ENCODE data around the gene E2F4. TPM values are rescaled to one million over a fixed set of nuclear protein-coding genes. Genes with fewer than 3 reads are reported as not detected.

Gene E2F4
- total RNA-seq, 1 donor from 2014 or later = 78.1 TPM

GRCh38 chr16:67213197-67214019 lies 21.5 kb downstream of the E2F4 start:
- H3K27ac ChIP-seq = no peak overlapping the region
- intact Hi-C loops (cut with DNase I) = no loop called here
- no peaks in the 10 kb centered on the region for H3K4me1 ChIP-seq
- no peaks in the 10 kb centered on the region for H3K9me3 ChIP-seq
- no peaks in the 10 kb centered on the region for H3K36me3 ChIP-seq
- DNase-seq (ENCODE audit: extremely low spot score in 2 of 2) = no peak
- no peak overlapping the region for H3K4me3 ChIP-seq
- no peaks in the 10 kb centered on the region for H3K27me3 ChIP-seq
- no peak for TF ChIP-seq POLR2AphosphoS5 (IDR thresholded peaks at IDR 0.05; ENCODE audit: insufficient read depth in 1 of 2, low read depth in 1 of 2)
- TF ChIP-seq POLR2A (IDR thresholded peaks at IDR 0.05) = no peak
- TF ChIP-seq, protein P1, sequence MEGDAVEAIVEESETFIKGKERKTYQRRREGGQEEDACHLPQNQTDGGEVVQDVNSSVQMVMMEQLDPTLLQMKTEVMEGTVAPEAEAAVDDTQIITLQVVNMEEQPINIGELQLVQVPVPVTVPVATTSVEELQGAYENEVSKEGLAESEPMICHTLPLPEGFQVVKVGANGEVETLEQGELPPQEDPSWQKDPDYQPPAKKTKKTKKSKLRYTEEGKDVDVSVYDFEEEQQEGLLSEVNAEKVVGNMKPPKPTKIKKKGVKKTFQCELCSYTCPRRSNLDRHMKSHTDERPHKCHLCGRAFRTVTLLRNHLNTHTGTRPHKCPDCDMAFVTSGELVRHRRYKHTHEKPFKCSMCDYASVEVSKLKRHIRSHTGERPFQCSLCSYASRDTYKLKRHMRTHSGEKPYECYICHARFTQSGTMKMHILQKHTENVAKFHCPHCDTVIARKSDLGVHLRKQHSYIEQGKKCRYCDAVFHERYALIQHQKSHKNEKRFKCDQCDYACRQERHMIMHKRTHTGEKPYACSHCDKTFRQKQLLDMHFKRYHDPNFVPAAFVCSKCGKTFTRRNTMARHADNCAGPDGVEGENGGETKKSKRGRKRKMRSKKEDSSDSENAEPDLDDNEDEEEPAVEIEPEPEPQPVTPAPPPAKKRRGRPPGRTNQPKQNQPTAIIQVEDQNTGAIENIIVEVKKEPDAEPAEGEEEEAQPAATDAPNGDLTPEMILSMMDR (IDR thresholded peaks at IDR 0.05) = no peak

- DNase-seq (ENCODE audit: extremely low spot score in 2 of 2) = no peak
- TF ChIP-seq, protein P1 (IDR thresholded peaks at IDR 0.05) = no peak
- TF ChIP-seq POLR2AphosphoS5 (IDR thresholded peaks at IDR 0.05; ENCODE audit: insufficient read depth in 1 of 2, low read depth in 1 of 2) (no peak), POLR2A (IDR thresholded peaks at IDR 0.05) (no peak)
- no peak overlapping the region for H3K4me3 ChIP-seq
- intact Hi-C loops (cut with DNase I) = no loop called here
- H3K4me1 ChIP-seq = no peaks in the 10 kb centered on the region
- no peak overlapping the region for H3K27ac ChIP-seq
- no peaks in the 10 kb centered on the region for H3K36me3 ChIP-seq
- H3K9me3 ChIP-seq = no peaks in the 10 kb centered on the region
- H3K27me3 ChIP-seq = no peaks in the 10 kb centered on the region
Measured at GRCh38 chr16:67215706-67216105, 23.8 kb downstream of the E2F4 start.

DNA sequence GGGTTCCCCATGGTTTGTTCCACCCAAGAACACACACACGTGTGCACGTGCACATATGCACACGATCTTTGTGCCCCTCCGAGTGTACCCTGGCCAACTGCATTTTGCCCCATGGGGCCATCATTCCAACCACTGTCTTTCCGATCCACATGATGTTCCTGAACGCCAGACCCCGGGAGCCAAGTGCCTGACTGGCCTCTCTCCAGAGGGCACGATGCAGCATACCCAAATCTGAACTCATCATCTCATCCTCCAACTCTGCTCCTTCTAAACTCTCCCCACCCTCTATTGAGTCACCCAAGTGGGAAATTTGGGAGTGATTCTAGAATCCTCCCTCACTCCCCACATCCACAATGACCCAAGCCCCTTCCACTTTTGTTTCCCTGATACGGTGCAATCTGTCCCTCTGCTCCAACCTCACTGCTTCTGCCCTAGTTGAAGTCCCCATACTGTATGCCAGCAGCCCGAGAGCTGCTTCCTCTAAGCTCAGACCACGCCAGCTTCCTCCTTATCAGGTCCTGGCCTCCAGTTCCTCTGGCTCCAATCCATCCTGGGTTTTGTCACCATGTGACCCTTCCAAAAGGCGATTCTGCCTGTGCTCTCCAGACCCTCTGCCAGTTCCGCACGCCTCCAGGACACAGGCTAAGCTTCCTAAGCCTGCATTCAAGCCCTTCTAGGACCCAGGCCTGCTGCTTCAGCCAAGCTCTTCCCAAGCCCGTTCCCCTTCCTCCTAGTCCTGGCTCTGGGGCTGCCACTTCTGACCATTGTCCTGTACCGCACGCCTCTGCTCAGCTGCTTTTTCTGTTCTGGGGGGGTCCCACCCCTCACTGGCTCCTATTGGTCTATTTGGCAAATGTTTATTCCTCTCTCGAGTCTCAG lies 24.9 kb downstream of the E2F4 start:
- TF ChIP-seq POLR2A (IDR thresholded peaks at IDR 0.05) = no peak
- TF ChIP-seq, protein P1 (IDR thresholded peaks at IDR 0.05) = no peak
- no peak for TF ChIP-seq POLR2AphosphoS5 (IDR thresholded peaks at IDR 0.05; ENCODE audit: insufficient read depth in 1 of 2, low read depth in 1 of 2)
- Histone ChIP-seq H3K9me3 (no peaks in the 10 kb centered on the region), H3K27me3 (no peaks in the 10 kb centered on the region), H3K36me3 (no peaks in the 10 kb centered on the region), H3K4me3 (no peak overlapping the region), H3K27ac (no peak overlapping the region), H3K4me1 (no peaks in the 10 kb centered on the region)
- DNase-seq (ENCODE audit: extremely low spot score in 2 of 2) = no peak
- intact Hi-C loops (cut with DNase I) = no loop called here

DNA sequence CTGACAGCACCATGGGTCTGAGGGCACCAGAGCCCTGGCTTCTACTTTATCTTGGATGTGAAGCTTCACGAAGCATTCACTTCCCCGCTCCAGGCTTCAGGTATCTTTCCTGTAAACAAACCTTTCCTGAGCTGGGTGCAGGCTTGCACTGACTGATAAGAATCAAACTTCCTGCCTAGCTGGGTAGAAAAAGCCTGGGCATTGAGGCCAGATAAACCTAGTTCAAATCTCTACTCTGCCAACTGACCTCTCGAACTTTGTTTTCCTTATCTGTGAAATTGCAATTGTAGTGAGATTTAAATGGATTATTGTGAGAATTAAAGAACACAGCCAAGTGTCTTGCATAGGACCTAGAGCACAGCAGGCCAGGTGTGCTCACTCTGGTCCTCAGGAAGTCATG lies 32.0 kb downstream of the E2F4 start:
- H3K36me3 ChIP-seq = peaks cover 0 to 8% of the 10 kb centered on the region in 2 donors
- H3K27ac ChIP-seq = no peak overlapping the region
- DNase-seq (ENCODE audit: extremely low spot score in 2 of 2) = no peak
- H3K4me1 ChIP-seq = peaks cover 21% of the 10 kb centered on the region
- no peaks in the 10 kb centered on the region for H3K9me3 ChIP-seq
- no peaks in the 10 kb centered on the region for H3K27me3 ChIP-seq
- no peak for TF ChIP-seq POLR2A (IDR thresholded peaks at IDR 0.05)
- TF ChIP-seq, protein P1 (IDR thresholded peaks at IDR 0.05) = no peak
- no peak for TF ChIP-seq POLR2AphosphoS5 (IDR thresholded peaks at IDR 0.05; ENCODE audit: insufficient read depth in 1 of 2, low read depth in 1 of 2)
- H3K4me3 ChIP-seq = no peak overlapping the region
- intact Hi-C loops (cut with DNase I) = no loop called here
